Frontal cortex (tissue), 4 donors: ENCODE data around the gene FADS1. TPM values are rescaled to one million over a fixed set of nuclear protein-coding genes. Genes with fewer than 3 reads are reported as not detected.

Experiments
- DNase-seq, 2 donors: peaks; one replicate each; pipeline ENCODE4 v3.0.0; 2012; ENCODE audit warnings: low spot score in 2 of 2
- FAIRE-seq: peaks from 2 replicates; lab custom pipeline; 2012; peaks lifted over from hg19 to GRCh38; lab: Jason Lieb, UNC
- total RNA-seq: library from RNA; depleted of rRNA; stranded (reverse); fragments of >200 nt; gene quantifications from one replicate; pipeline ENCODE4 v1.2.3, GENCODE V29; 2014
- donor health status: control.
- donor health status: control.
- donor health status: control.

Gene FADS1
- total RNA-seq, 1 donor from 2014 or later, result 81.9 TPM

DNA sequence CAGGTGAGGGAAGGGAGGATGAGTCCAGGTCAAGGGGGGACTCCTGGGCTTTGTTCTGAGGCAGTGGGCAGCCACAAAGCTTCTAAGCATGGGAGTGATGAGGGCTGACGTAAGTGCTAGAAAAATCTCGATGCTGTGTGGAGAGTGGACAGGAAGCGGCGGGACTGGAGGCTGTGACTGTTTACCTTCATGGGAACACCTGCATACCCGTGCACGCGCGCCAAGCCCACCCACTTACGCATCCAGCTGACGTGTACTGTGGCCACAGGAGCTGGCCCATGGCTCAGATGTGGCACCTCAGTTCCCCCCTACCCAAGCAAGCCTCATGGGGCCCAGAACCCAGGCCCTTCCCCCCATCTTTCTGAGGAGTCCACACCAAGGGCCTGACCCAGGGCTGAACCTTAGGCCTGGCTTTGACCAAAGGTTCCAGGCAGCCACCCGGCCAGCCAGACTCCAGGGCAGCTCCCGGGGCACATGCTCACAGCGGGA lies 50.4 kb downstream of the FADS1 start:
- no peak for FAIRE-seq
- no peak for DNase-seq

DNA sequence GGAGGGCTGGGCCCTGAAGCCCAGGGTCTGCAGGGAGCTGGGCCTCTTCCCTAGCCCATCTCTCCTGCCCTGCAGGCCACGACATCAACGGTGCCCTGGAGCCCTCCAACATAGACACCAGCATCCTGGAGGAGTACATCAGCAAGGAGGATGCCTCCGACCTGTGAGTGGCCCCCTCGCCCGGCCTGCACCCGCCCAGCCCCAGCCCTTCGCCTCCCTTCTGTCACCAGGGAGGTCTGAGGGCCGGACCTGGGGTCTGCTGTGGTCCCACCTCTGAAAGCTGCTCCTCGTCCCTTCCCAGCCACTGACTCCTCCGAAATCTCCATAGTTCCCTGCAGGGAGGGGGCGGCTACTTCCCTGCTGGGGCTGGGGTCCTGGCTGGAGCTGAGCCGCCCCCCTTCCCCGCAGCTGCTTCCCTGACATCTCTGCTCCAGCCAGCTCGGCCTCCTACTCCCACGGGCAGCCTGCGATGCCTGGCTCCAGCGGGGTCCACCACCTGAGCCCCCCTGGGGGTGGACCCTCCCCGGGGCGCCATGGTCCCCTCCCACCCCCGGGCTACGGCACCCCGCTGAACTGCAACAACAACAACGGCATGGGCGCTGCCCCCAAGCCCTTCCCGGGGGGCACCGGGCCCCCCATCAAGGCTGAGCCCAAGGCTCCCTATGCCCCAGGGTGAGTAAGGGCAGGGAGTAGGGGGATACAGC lies 51.1 kb downstream of the FADS1 start:
- FAIRE-seq (no peak), DNase-seq (no peak)

DNA sequence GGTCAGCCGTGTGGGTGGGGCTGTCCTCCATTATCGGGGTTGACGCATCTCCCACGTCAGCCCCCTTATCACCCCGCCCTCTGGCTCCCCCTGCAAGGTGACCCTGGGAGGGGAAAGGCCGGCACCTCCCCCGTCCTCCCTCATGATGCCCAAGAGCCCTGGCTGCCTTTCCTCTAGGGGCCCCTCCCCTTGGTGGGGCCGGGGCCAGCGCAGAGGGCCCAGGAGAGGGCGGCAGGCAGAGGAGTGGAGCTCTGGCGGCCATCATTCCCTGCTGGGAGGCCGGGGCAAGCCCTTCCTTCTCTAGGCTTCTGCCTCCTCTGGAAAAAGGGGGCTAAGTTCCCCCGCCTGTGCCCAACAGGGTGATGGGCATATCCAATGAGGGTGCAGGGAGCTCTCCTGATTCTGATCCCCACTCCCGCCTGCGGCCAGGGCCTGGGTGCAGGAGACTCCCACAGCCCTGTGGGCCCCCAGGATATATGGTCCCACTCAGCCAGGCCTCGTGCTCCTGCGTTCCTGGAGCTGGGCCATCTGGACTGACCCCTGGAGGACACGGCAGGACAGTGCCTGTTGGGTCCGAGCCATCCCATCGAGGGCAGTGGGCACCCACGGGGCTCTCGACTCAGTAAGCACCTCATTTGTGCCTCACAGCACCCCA lies 52.1 kb downstream of the FADS1 start:
- DNase-seq (no peak), FAIRE-seq (no peak)

DNA sequence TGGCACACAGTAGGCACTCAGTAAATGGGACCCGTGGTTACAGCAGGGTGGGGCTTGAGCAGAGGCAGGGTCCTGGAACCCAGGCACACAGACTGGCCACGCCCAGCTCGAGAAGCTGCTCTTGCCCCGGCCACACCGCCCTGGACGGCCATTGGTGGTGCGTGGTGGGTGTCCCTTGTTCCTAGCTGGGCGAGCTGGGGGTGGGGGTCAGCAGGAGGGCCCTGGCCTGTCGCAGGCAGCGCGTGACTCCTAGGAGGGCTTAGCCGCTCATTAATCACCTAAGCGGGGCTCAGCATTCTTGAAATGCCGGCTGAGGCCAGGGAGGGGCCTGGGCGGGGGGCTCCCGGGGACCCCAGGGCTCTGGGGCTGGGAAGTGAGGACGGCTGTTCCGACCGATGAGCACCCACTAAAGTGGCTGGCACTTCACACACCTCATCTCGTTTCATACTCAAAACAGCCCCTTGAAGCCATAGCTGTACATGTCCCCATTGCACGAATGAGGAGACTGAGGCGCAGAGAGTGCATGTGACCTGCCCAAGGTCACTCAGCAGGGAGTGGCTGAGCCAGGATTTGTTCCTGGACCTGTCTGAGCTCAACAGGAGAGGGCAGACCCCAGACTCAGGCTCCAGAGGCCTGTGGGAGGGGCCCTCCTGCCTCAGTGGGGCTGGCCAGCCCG lies 52.7 kb downstream of the FADS1 start:
- no peak for FAIRE-seq
- no peak for DNase-seq

DNA sequence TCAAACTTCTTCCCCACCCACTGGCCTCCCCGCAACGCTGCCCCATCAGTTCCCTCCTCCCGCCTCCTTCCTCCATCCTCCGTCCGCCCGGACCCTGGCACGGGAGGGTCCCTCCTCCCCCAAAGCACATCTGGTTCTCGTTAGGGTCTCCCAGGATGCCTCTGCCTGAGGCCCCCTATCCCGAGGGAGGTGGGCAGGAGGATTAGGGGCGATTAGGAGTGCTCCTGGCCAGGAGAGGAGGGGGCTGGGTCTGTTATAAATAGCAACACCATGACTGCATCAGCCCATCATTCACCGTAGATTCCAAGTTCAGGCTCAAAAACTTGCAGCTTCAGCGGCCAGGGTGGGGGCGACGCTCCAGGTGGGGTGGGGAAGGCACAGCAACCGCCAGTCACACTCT lies 54.0 kb downstream of the FADS1 start:
- DNase-seq (no peak), FAIRE-seq (no peak)

DNA sequence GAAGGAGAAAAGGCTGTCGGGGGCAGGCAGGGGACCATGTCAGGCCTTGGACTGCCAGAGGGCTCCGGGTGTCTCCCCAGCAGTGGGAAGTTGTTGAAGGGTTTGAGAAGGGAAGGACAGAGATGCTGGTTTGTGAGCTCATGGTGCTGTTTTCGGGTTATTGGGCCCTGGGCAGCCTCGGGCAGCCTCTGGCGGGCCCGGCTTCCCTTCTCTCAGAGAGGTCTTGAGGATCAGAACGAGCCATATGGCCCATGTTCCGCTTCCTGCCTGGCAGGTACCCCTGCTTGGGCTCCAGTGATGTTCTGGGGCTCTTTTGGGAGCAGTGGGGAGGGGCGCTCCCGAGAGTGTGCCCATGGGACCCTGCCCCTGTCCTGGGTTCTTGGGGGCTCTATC lies 54.6 kb downstream of the FADS1 start:
- DNase-seq (no peak), FAIRE-seq (no peak)

DNA sequence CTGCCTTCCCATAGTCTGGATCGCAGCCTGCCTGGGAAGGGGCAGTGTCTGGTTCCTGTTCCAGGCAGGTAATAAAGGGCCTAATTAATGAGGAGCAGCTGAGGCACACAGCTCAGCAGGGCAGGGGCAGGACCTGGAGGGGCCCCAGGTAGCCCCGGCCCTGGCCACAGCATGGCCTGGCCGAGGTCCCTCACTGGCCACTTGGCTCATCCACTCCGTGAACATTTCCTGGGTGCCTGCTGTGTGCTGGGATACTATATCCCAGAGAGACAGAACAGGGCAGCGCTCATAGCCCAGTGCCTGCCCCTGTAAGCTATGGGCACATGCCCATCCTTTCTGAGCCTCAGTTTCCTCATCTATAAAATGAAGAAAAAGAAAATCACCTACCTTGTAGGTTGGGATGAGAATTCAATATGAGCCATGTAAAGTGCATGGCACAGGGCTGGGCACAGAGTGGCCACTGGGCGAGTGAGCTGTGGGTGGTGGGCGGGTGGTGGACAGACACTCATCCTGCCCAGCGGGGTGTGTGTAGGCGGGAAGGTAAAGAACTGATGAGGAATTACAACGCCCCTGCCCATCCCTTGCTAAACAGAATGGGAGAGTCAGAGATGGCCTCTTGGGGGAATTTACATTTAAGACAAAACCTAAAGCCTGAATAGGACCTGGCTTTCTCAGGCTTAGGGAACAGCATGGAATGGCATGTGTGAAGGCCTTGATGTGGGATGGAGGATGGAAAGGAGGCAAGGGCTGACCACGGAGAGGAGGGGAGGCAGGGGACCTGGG lies 55.2 kb downstream of the FADS1 start:
- no peak for DNase-seq
- FAIRE-seq, result no peak

DNA sequence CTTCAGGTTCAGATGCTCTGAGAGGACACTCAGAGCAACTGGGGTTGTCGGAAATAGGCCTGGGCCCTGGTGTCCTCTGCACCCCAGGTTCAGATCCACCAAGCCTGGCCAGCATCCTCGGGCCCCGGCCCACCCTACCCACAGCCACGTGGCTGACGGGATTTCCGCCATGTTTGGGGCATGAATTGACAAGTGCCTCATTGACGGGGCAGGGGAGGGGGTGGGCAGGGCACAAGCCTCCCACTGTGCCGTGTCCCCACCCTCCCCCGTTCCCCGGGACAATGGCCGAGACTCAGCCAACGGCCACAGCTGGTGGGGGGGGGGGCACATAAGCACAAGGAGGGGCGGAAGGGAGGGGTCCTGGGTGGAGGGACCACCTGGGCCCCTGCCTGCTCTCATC lies 55.9 kb downstream of the FADS1 start:
- FAIRE-seq (no peak), DNase-seq (peak; percentile 63 to 85)

DNA sequence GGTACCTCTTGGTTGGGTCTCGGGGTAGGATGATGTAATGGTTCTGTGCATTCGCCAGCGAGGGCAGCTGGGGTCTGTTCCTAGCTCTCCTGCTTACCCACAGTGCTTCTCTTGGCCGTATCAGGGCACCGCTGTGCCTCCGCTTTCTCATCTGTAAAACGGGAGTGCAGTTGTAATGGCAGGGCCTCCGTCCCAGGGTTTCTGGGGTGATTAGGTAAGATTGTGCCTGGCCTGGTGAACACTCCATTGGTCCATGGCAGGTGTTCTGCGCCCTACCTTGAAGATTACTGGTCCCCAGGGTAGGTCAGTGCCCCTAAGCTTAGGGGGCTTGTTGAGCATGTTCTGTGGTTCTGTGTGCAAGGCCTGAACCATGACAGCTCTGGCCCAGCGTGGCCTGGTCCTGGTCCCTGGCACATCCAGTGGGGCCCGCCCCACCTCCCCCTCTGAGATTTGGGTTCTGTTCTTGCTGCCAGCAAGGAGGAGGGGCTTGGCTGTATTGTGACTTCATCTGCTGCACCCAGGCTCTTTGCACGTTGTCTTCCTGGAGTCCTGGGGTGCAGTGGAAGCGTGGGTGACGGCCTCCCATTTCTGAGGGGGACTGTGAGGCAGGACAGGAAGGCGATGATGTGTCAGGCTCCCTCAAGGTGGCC lies 59.5 kb downstream of the FADS1 start:
- DNase-seq, result no peak
- no peak for FAIRE-seq

DNA sequence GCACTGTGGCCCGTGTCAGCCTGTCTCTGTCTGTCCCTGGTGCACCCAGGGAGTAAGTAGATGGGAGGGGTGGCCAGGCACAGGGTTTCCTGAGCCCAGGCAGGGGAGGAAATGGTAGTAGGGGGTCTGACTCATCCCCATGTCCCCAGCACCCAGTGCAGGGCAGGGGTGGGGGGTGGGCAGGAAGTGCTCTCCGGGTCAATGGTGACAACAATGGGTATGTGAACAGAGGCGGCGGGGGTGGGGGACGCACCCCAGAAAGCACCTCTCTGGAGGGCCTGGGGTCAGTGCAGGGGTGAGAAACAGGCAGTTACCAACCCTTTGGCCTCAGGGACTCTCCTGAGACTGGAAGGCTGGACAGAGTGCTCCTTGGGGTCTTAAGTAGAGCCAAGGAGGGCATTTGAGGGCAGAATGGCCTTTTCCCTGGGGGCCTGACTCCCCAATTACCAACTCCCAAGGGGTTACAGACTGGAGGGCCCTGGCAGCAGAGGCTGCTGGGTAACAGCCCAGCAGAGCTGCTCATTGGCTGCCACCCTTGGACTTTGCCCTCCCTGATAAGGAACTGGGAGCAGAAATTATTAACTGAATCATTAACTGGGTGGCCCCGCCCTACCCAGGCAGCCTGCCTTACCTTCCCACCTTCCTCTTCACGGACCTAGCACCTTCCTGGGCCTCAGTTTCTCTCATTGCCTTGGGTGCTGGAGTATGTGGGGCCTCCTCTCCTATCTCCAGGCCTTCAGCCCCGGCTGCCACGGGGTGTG lies 60.2 kb downstream of the FADS1 start:
- FAIRE-seq, result no peak

DNA sequence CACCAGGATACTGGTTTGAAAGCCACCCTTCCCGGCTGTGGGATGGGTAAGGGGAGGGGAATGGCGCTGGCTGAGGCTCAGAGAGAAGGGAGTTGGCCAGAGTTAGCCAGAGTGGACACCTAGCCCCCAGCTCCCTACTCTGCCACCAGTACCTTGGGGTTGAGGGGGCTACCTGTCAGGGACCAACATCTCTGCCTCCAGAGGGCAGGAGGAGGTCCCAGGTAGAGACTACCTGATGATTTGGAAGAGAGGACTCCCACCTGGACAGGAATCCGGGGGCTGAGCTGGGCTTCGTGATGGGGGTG lies 60.7 kb downstream of the FADS1 start:
- no peak for FAIRE-seq
- DNase-seq, result no peak

More for the DNA sequence above, 60.2 kb downstream of the FADS1 start:
- no peak for DNase-seq

DNA sequence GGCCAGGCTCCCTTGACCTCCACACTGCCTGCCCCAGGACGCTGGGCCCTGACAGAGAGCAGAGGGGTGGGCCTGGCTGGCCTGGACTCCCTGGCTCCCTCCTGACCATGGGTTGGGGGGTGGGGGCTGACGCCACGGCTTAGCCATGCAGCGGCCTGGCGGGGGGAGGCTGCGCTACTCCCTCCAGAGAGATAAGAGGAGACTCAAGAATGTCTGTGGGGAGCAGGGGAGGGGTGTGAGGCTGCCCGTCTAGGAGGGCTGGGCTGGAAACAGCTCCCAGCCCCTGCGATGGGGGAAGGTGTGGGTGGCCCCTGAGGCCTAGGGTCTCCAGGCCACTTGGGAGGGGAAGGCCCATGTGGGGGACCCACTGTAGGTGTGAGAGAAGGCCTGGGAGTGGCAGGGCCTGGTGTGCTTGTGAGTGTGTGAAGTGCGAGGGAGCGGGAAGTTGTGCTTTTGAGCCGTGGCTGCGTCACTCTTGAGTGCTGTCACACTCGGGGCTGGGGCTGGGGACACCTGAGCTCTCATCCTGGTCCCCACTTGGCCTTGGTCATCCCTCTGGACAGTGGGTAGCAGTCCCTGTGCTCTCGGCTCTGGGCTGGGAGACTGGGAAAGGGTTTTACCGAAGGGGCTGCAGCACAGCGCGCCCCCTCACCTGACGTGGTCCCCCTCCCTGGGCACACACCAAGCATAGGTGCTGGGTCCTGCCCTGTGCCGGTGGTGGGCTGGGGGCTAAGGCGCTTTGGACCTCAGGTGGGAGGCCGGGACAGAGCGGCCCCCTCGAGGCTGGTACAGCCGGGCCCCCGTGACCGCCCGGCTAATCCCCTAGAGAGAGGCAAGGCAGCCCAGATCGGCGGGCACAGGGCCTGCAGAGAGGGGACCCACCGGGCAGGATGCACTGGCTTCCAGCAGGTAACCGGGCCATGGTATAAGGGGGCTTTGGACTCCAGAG lies 62.0 kb downstream of the FADS1 start:
- DNase-seq (no peak), FAIRE-seq (no peak)

DNA sequence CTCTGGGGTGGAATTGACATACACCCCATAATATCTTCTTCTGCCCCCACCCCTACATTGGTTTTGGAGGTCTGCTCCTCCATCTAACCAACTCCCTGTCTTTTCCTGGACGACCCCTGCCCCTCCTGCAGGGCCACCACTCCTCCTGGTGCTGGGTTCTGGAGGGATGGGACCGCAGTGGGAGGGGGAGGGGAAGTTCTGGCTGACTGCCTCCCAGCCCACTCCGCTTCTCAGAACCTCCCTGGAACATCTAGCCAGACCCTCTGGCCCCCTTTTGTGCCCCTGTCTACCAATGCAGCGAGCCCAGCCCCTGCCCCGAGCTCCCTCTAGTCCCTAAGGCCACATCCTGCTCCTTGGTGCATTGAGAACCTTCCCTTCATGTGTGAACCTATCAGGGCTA lies 63.1 kb downstream of the FADS1 start:
- FAIRE-seq (no peak), DNase-seq (no peak)

DNA sequence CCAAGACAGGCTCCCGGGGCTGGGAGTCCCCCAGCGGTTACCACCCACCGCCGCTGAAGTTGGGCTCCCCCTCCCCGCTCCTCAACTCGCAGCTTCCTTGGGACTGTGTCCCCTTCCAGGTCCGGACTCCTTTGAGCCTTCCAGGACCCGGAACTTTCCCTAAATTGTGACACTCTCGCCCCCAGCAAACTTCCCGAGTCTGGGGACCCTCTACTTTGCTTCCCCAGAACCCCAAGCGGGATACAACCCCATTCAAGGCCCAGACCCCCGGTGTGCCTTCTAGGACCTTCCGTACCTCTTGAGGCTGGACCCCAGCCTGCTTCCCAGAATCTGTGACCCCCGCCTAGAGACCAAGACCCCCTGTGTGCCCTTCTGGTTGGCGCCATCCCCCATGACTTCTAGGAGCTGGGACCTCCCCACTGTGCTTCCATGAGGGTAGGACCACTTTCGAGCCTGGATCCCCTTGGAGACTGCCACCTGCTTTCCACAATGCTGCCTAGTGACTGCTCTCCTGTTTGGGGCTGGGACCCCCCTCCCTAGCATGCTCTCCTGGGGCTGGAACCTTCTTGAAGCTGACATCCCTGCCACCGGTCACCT lies 63.8 kb downstream of the FADS1 start:
- FAIRE-seq (no peak), DNase-seq (no peak)

DNA sequence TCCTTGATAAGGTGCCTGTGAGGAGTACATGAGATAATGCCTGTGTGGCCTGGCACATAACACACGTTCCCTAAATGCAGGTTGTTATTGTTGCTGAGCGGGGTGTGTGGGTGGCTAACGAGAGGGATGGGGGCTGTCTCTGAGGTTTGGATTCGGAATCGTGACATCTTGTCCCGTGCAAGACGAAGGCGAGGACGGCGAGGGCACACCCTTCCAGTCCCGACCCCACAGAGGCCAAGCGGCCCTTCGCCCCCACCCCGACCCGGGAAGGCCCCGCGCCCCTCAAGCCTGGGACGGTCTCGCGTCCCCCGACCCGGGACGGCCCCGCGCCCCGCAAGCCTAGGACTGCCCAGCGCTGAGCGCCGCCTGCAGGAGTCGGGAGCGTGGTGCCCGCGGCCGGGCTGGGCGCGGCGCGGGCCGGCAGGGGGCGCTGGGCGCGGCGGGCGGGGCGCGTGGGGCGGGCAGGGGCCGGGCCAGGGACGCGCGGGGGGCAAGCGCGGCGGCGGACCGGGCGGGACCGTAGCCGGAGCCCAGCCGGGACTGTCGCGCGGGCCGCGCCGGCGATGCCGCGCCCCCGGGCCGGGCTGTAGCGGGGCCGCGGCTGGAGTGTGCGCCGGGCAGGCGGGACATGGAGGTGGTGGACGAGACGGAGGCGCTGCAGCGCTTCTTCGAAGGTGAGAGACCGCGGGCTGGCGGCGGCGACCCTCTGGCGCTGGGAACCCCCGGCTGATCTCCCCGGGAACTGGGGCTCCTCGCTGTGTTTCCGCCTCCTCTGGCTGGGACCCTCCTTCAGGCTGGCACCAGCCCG lies 64.5 kb downstream of the FADS1 start, which contains the start of gene MYRF:
MYRF (plus strand) TSS at position 520 of the 808 bp plus-strand sequence; CDS start at position 629, 109 bp downstream.
- FAIRE-seq (no peak), DNase-seq (peak; percentile 77 to 85)

DNA sequence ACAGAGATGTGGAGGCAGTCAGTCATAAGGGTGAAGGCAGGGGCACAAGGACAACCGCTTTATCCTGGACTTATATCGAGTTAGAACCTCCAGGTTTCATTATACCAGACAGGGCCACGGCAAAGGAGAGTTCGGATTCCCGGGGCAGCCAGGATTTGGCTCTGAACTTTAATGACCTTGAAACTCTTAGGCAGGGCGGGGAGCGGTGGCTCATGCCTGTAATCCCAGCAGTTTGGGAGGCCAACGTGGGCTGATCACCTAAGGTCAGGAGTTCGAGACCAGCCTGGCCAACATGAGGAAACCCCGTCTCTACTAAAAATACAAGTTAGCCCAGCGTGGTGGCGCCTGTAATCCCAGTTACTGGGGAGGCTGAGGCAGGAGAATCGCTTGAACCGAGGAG lies 65.4 kb downstream of the FADS1 start:
- DNase-seq (no peak), FAIRE-seq (no peak)
